Suprapubic skin (tissue), 3 donors: ENCODE measurements around the gene ENOPH1.

Experiments used
- CTCF ChIP-seq, 2 donors: fragments of 200-600 bp in 1 of 2; fragments of 450-650 bp in 1 of 2; sonication (generic) in 1 of 2; IDR thresholded peaks; one replicate each; pipeline ENCODE4 v1.5.1; 2016 to 2019; ENCODE audit warnings: antibody characterized with exemption in 2 of 2, mild to moderate bottlenecking in 1 of 2, moderate library complexity in 1 of 2
- EP300 ChIP-seq: sonication (generic); formaldehyde crosslinking; IDR thresholded peaks from one replicate; pipeline ENCODE4 v1.6.1; 2017; ENCODE audit warnings: antibody characterized with exemption
- POLR2A ChIP-seq, 2 donors: fragments of 450-650 bp; IDR thresholded peaks; one replicate each; pipeline ENCODE4 v1.6.1; 2017; ENCODE audit warnings: antibody characterized with exemption in 2 of 2, mild to moderate bottlenecking in 2 of 2, moderate library complexity in 2 of 2

DNA sequence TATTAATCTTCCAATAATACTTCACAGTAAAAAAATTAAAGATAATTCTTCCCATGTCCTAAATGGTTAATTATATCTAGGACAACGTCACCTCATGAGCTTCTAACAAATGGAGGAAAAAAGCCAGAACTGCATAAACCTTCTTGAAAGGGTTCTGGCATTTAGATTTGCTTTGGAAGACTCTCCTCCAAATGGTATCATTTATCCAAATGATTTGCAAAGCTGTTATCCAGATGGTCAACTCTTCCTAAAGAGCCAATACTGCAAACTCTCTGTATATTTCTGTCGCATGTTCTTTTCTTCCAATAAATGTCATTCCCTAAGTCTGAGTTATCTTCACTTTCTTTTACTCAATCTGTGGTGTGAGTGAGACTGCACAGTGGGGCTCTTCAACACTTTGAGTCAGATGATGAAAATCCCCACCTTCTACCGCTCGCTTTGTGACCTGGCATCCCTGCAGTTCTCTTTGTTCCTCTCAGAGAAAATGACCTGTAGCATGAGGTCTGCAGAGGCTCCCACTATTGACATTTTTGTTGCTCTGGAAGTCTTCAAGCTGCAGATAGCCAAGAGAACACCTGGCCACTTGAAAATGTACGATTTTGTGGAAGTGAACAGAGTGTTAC is 78.5 kb downstream of the ENOPH1 start:
- no peak for TF ChIP-seq CTCF (IDR thresholded peaks at IDR 0.05)
- no peak for TF ChIP-seq EP300
- no peak for TF ChIP-seq POLR2A (IDR thresholded peaks at IDR 0.05)
